Fibroblast of villous mesenchyme (primary cell): ENCODE results near the gene ID4. TPM values are rescaled to one million over a fixed set of nuclear protein-coding genes. Genes with fewer than 3 reads are reported as not detected.

ENCODE experiments used
- DNase-seq: peaks from one replicate; pipeline ENCODE4 v3.0.0-alpha.2; 2010; ENCODE audit warnings: low read depth
- H3K4me3 ChIP-seq: 2 replicates; pipeline ENCODE4 v1.5.1; 2011; ENCODE audit warnings: low read depth, mild to moderate bottlenecking, low read length
- total RNA-seq: library from RNA; depleted of rRNA; stranded (reverse); fragments of >200 nt; gene quantifications from 2 replicates; pipeline ENCODE4 v1.2.3, GENCODE V29; 2012
- TF ChIP-seq, protein P1 (sequence below): IDR thresholded peaks from 2 replicates; pipeline ENCODE4 v1.5.1; 2012; ENCODE audit warnings: low read depth, mild to moderate bottlenecking, low read length; ENCODE audit not compliant: insufficient read depth

The ID4 gene
- total RNA-seq, 1 donor: 2.2 TPM

- DNase-seq: no peak
- TF ChIP-seq, protein P1, sequence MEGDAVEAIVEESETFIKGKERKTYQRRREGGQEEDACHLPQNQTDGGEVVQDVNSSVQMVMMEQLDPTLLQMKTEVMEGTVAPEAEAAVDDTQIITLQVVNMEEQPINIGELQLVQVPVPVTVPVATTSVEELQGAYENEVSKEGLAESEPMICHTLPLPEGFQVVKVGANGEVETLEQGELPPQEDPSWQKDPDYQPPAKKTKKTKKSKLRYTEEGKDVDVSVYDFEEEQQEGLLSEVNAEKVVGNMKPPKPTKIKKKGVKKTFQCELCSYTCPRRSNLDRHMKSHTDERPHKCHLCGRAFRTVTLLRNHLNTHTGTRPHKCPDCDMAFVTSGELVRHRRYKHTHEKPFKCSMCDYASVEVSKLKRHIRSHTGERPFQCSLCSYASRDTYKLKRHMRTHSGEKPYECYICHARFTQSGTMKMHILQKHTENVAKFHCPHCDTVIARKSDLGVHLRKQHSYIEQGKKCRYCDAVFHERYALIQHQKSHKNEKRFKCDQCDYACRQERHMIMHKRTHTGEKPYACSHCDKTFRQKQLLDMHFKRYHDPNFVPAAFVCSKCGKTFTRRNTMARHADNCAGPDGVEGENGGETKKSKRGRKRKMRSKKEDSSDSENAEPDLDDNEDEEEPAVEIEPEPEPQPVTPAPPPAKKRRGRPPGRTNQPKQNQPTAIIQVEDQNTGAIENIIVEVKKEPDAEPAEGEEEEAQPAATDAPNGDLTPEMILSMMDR: no peak
- no peak overlapping the region for H3K4me3 ChIP-seq
Measured at GRCh38 chr6:19857139-19857538, 20.0 kb downstream of the ID4 start.

- no peak overlapping the region for H3K4me3 ChIP-seq
- TF ChIP-seq, protein P1: no peak
- no peak for DNase-seq
Measured at GRCh38 chr6:19857703-19858102, 20.5 kb downstream of the ID4 start.

DNA sequence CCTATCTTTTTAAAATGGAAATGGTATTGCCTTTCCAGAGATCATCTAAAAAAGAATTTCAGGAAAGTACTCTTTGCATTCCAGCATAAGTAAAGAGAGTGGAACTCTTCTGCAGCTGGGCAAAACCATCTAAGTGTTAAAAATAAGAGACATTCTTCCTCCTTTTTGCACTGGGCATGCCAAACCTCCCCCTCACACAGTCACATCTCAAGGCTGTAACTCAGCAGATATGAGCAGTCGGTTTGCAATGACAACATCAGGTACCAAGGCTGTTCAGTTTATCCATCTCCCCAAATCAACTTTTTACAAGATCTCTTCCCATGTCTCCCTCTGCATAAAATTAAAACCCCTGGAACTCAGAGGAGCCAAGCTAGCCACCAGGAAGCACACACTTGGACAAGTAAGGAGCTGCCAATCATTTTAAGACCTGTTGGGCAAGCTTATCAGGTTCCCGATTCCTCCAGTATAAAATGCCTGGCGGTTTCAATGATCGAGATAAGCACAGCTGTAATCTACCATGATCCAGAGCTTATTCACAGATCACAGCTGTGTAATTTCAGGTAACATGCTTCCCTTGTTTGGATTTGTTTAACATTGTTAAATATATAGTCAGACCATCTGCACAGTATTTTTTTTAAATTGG, 23.2 kb downstream of the ID4 start:
- H3K4me3 ChIP-seq: no peak overlapping the region
- DNase-seq: no peak
- TF ChIP-seq, protein P1: no peak

DNA sequence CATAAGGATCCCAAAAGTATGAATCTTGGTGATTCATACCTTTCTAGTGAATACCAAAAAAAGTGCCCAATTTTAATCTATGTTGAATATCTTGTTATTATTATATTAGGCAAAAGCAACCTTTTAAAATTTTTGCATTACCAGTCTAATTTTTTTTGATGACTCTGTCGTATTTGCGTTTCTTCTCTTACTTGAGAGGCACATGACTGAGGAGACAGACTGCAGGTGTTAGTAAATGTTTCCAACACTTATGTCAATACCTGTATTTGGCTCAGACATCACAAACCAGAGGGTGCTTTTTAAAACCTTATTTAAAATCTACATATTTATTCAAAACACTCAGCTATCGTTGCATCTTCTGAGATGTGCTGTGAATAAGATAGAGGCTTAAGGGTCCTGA, 27.1 kb downstream of the ID4 start:
- TF ChIP-seq, protein P1: no peak
- no peak for DNase-seq
- H3K4me3 ChIP-seq: no peak overlapping the region

DNA sequence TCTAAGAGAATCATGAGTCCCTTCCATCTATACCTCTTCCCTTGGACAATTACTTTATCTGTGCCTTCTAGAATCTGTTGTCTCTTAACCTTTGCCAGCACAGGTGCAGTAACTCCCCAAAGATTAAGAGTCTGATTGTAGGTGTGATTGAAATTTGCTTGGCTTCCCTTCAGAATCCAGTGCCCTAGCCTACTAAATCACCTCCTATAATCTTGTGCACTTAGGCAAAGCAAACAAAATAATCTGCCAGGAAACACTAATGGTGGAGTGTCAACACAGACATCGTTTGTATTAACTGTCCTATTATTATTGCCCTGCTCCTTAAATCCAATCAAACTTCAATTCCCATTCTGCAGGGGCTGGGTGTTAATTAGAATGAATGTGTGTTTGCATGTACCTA, 28.0 kb downstream of the ID4 start:
- no peak for DNase-seq
- TF ChIP-seq, protein P1: no peak
- no peak overlapping the region for H3K4me3 ChIP-seq

DNA sequence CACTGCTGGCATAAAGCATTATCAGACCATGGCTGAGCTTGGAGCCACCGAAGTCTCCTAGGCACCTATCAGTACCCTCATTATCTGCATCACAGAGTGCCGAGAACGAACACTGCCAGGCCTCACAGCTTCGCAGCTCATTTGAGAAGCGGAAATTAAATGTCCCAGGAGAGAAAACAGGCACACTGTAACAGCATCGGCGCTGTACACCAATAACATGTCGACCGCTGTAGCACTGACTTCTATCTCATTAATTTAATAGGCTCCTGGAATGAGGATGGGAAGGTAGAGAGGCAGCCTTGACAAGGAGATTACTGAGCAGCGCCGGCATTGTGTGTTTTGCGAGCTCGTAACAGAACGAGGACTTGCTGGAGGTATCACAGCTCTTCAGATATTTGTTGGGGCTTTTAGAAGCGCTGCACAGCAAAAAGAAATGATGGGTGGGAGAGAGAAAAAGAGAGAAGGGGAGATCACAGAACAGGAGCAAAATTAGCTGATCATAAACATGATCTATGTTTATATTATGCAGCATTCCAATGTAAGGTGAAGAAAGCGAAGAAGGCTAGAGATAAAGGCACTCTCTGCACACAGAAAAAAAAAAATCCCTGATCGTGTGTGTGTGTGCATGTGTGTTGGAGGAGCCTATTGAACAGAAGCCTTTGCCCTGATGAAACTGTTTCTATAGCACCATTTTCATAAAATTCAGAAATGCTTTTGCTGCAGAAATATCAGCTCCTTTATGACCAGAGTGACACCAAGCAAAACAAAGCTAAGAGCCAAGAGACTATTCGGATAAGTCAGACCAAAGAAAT, 29.2 kb downstream of the ID4 start:
- TF ChIP-seq, protein P1: no peak
- no peak overlapping the region for H3K4me3 ChIP-seq
- no peak for DNase-seq
